Measurements from ENCODE around the gene NFYB. TPM values are rescaled to one million over a fixed set of nuclear protein-coding genes. Genes with fewer than 3 reads are reported as not detected.
"Not testable (repeated sequence)": the region's sequence is repeated elsewhere in the genome, so short reads cannot be mapped to it uniquely, and the experiment has no call there.

NFYB gene
- total RNA-seq, 4 donors from 2014 or later, result 16.5 to 35.1 (median 21.4) TPM

DNA sequence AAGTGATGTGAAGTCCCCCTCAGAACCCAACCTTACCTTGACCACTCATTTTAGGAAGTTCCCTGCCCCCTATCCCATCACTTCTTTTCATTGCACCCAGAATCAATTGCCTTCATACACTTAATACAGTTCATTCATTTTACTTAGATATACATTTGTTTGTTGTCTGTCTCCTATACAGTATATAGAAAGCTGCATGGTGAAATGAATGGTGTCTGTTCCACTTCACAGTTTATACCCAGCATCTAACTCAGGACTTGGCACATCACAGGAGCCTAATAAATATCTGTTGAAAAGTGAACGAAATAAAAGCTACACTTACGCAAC is 39.3 kb upstream of the NFYB start:
- Histone ChIP-seq H3K36me3 (no peaks in the 10 kb centered on the region), H3K4me1 (peaks cover 5 to 14% of the 10 kb centered on the region in 2 donors), H3K27ac (peak overlapping the region in 3 of 4 donors; percentile 23 to 55 (median 50)), H3K4me3 (no peak overlapping the region), H3K9me3 (no peaks in the 10 kb centered on the region), H3K27me3 (no peaks in the 10 kb centered on the region)
- ATAC-seq (no peak), DNase-seq (no peak)
- in situ Hi-C loops (cut with MboI; ENCODE audit: low sequenced_read_pairs in 4 of 4), result loop anchor here in 2 of 4 donors (25.0 kb wide), 1 partner anchor 1210 kb away; no protein-coding TSS in a partner anchor
- intact Hi-C loops (cut with DNase I; ENCODE audit: low total_unique reads), result no loop called here
- TF ChIP-seq POLR2A (IDR thresholded peaks at IDR 0.05), result no peak
- no peak for TF ChIP-seq CTCF (IDR thresholded peaks at IDR 0.05 in 4 of 5, conservative IDR thresholded peaks at IDR 0.05 in 1 of 5)

GRCh38 chr12:104175726-104176247 is 37.8 kb upstream of the NFYB start:
- in situ Hi-C loops (cut with MboI; ENCODE audit: low sequenced_read_pairs in 4 of 4) (loop anchor here in 2 of 4 donors (25.0 kb wide), 1 partner anchor 1212 kb away; no protein-coding TSS in a partner anchor), intact Hi-C loops (cut with DNase I; ENCODE audit: low total_unique reads) (no loop called here)
- DNase-seq, result no peak
- no peak for ATAC-seq
- TF ChIP-seq CTCF (IDR thresholded peaks at IDR 0.05 in 4 of 5, conservative IDR thresholded peaks at IDR 0.05 in 1 of 5) (no peak), POLR2A (IDR thresholded peaks at IDR 0.05) (no peak)
- peaks cover 5 to 8% of the 10 kb centered on the region in 2 donors for H3K4me1 ChIP-seq
- H3K27ac ChIP-seq, result no peak overlapping the region
- no peak overlapping the region for H3K4me3 ChIP-seq
- no peaks in the 10 kb centered on the region for H3K36me3 ChIP-seq
- H3K27me3 ChIP-seq, result no peaks in the 10 kb centered on the region
- no peaks in the 10 kb centered on the region for H3K9me3 ChIP-seq

DNA sequence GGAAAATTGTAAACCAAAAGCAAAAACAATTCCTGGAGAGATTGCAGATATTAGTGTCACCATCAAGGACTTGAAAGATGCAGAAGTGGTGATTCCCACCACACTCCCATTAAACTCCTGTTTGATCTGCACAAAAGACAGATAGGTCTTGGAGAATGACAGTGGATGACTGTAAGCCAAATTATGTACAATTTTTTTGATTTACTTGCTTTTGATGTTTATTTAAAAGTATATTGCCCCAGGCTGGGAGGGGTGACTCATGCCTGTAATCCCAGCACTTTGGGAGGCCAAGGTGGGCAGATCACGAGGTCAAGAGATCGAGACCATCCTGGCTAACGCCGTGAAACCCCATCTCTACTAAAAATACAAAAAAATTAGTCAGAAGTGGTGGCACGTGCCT is 35.8 kb upstream of the NFYB start:
- DNase-seq; in situ Hi-C loops (cut with MboI; ENCODE audit: low sequenced_read_pairs in 4 of 4); H3K27ac ChIP-seq; H3K4me1 ChIP-seq; H3K36me3 ChIP-seq; H3K27me3 ChIP-seq; H3K4me3 ChIP-seq; H3K9me3 ChIP-seq; ATAC-seq; intact Hi-C loops (cut with DNase I; ENCODE audit: low total_unique reads): not testable (repeated sequence)

GRCh38 chr12:104172570-104172947 is 34.5 kb upstream of the NFYB start:
- intact Hi-C loops (cut with DNase I; ENCODE audit: low total_unique reads) (no loop called here), in situ Hi-C loops (cut with MboI; ENCODE audit: low sequenced_read_pairs in 4 of 4) (no loop called here)
- DNase-seq (no peak), ATAC-seq (no peak)
- H3K4me3 ChIP-seq, result no peak overlapping the region
- no peaks in the 10 kb centered on the region for H3K36me3 ChIP-seq
- H3K4me1 ChIP-seq, result peaks cover 0 to 8% of the 10 kb centered on the region in 2 donors
- no peak overlapping the region for H3K27ac ChIP-seq
- H3K9me3 ChIP-seq, result no peaks in the 10 kb centered on the region
- TF ChIP-seq CTCF (IDR thresholded peaks at IDR 0.05 in 4 of 5, conservative IDR thresholded peaks at IDR 0.05 in 1 of 5) (no peak), POLR2A (IDR thresholded peaks at IDR 0.05) (no peak)
- H3K27me3 ChIP-seq, result no peaks in the 10 kb centered on the region

DNA sequence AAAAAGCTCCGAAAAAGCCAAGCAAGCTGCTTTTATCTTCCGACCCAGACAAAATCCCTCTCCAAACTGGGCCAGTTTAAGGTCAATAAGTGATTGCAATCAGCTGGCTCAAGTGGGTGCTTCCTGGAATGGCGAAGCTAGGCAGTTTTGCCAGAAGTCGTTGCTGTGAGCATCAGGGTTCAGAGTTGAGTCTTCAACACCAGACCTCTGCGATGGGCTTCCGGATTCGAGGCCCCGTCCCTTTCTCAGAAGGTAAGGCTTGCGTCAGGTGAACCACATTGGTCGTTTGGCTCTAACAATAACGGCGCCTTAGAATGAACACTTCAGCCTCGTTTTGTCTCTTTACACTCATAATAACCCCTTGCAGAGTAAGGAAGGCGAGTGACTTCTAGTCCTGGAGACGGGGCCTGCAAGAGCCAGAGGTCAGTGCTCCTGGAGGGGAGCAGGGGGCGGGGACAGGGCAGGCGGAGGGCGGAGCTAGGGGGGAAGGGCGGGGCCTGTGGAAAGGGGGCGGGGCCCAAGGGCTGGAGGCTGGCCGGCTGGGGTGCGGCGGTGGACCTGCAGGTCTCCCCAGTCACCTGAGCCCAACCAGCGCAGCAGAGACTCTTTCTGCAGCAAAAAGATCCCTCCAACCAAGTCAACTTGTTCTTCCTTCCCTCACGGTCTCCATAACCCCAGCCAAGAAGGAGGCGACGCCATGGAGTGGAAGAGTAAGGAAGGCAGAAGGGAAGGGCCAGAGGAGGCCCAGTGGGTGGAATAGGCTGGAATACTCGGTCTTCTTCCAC is 34.0 kb upstream of the NFYB start:
- Histone ChIP-seq H3K27me3 (no peaks in the 10 kb centered on the region), H3K9me3 (no peaks in the 10 kb centered on the region), H3K27ac (no peak overlapping the region), H3K4me1 (peaks cover 0 to 4% of the 10 kb centered on the region in 2 donors), H3K4me3 (no peak overlapping the region), H3K36me3 (no peaks in the 10 kb centered on the region)
- TF ChIP-seq POLR2A (IDR thresholded peaks at IDR 0.05), result no peak
- ATAC-seq (no peak), DNase-seq (no peak)
- in situ Hi-C loops (cut with MboI; ENCODE audit: low sequenced_read_pairs in 4 of 4), result no loop called here
- intact Hi-C loops (cut with DNase I; ENCODE audit: low total_unique reads), result no loop called here

Measured in gastrocnemius medialis (tissue), 4 donors.